HG03108 (cell line): Measurements from ENCODE around the gene RNF41.

Experiments
- ATAC-seq: cut with Tn5 transposase; IDR thresholded peaks from one replicate; pipeline ENCODE4 v1.9.1; 2021; ENCODE audit warnings: moderate library complexity; ENCODE audit not compliant: unreplicated experiment

Gene RNF41

DNA sequence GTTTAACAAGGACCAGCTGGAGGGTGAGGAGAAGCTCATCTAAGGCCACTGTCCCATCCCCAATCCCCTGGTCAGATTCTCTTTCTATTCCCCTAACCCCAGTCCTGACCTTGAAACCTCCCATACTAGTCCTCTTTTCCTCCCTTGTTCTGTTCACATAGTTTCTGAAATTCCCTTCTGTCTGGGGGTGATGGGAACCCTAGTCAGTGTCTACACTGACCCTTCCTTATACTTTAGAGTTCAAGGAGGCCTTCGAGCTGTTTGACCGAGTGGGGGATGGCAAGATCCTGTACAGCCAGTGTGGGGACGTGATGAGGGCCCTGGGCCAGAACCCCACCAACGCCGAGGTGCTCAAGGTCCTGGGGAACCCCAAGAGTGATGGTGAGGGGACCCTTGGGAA is 66.9 kb downstream of the RNF41 start:
- ATAC-seq, result no peak

DNA sequence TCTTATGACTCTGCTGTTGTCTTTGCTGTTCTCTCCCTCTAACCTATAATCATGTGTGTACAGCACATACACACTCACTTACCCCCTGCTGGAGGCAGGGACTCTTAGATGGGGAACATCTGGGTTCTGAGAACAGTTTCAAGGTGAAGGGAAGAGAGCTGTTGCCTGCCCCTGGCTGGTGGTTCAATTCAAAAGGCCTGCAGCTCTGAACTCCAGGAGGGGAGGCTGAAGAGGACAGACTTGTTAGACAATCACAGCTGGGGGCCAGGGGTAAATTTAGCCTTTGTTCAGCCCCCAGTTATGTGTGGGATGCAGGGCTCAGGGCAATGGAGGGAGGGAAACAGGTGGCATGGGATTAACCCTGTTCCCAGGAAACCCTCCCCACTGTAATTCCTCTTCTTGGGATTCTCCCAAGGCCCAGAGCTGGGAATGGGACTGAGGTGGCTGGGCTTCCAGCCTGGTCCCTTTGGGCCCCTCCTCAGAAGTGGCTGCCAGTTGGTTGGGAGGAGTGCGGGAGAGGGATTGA is 67.4 kb downstream of the RNF41 start:
- ATAC-seq, result no peak

DNA sequence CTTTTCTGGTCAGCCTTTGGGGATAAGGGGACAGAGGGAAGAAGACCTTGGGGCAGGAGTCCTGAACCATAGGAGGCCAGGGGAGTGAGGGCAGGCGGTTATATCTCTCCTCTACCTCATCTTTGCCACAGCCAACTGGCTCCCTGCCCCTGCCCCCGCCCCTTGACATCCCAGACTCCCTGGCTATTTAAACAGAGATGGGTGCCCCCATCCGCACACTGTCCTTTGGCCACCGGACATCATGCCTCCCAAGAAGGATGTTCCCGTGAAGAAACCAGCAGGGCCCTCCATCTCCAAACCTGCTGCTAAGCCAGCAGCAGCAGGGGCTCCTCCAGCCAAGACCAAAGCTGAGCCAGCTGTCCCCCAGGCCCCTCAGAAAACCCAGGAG is 68.0 kb downstream of the RNF41 start:
- no peak for ATAC-seq

GRCh38 chr12:56152756-56153677 is 68.7 kb downstream of the RNF41 start:
- no peak for ATAC-seq
